SK-N-SH (cell line): ENCODE measurements around the gene APOL2. TPM values are rescaled to one million over a fixed set of nuclear protein-coding genes. Genes with fewer than 3 reads are reported as not detected.

Source experiments
- CTCF ChIA-PET: fragments of 300-600, 350-600 bp; formaldehyde crosslinking; extraction: SDS; loops from one replicate; lab custom pipeline; 2021; lab: Yijun Ruan, JAX
- POLR2A ChIA-PET: fragments of 350-600 bp; sonication (Branson Sonifier 250); formaldehyde crosslinking; extraction: SDS; loops from one replicate; lab custom pipeline; 2020; ENCODE audit warnings: antibody characterized with exemption, inconsistent platforms; lab: Yijun Ruan, JAX
- DNase-seq: peaks from one replicate; pipeline ENCODE4 v3.0.0; 2012
- H2AFZ ChIP-seq: fragments of 200-600 bp; sonication (generic); 2 replicates; pipeline ENCODE4 v1.8.1; 2016; ENCODE audit warnings: antibody characterized with exemption, mild to moderate bottlenecking, low read depth
- H3F3A ChIP-seq: fragments of 200-600 bp; sonication (generic); replicated peaks from 2 replicates; pipeline ENCODE3; 2016; ENCODE audit warnings: antibody characterized with exemption, mild to moderate bottlenecking; ENCODE audit not compliant: insufficient read depth
- H3K27ac ChIP-seq, 2 experiments: fragments of 200-500 bp in 1 of 2; fragments of 200-600 bp in 1 of 2; sonication (Bioruptor generic) in 1 of 2; sonication (generic), shearing (Covaris generic) in 1 of 2; 2 replicates each; pipeline versions ENCODE4 v1.5.1 to v1.6.1; 2014 to 2016; ENCODE audit warnings: low read depth in 2 of 2, inconsistent platforms in 1 of 2, low read length in 1 of 2, mild to moderate bottlenecking in 1 of 2, mixed read lengths in 1 of 2
- H3K27me3 ChIP-seq: fragments of 200-600 bp; sonication (generic), shearing (Covaris generic); 2 replicates; pipeline ENCODE4 v1.6.1; 2016; ENCODE audit warnings: mixed run types; ENCODE audit not compliant: insufficient read depth
- H3K36me3 ChIP-seq, 2 experiments: fragments of 200-500 bp in 1 of 2; fragments of 200-600 bp in 1 of 2; sonication (Bioruptor generic) in 1 of 2; sonication (generic) in 1 of 2; replicated peaks in 1 of 2; 2 replicates each; pipeline versions ENCODE3 to v1.5.1; 2014 to 2016; ENCODE audit warnings: low read length in 1 of 2, mild to moderate bottlenecking in 1 of 2; ENCODE audit not compliant: insufficient read depth in 2 of 2, control insufficient read depth in 1 of 2
- H3K4me1 ChIP-seq, 2 experiments: fragments of 200-500 bp in 1 of 2; fragments of 200-600 bp in 1 of 2; sonication (Bioruptor generic) in 1 of 2; sonication (generic), shearing (Covaris generic) in 1 of 2; 2 replicates each; pipeline versions ENCODE4 v1.5.1 to v1.6.1; 2014 to 2016; ENCODE audit warnings: low read depth in 1 of 2, low read length in 1 of 2, mixed run types in 1 of 2; ENCODE audit not compliant: insufficient read depth in 2 of 2, control insufficient read depth in 1 of 2
- H3K4me2 ChIP-seq: fragments of 200-600 bp; sonication (generic), shearing (Covaris generic); 2 replicates; pipeline ENCODE4 v1.6.1; 2017; ENCODE audit warnings: mixed run types
- H3K4me3 ChIP-seq, 2 experiments: fragments of 200-500 bp in 1 of 2; fragments of 200-600 bp in 1 of 2; sonication (Bioruptor generic) in 1 of 2; sonication (generic), shearing (Covaris generic) in 1 of 2; 2 replicates each; pipeline versions ENCODE4 v1.5.1 to v1.8.1; 2014 to 2016; ENCODE audit warnings: low read depth in 2 of 2, inconsistent platforms in 1 of 2, low read length in 1 of 2, mild to moderate bottlenecking in 1 of 2, mixed read lengths in 1 of 2, moderate library complexity in 1 of 2
- H3K79me2 ChIP-seq: fragments of 200-600 bp; sonication (generic); 2 replicates; pipeline ENCODE4 v1.8.1; 2017; ENCODE audit warnings: mild to moderate bottlenecking; ENCODE audit not compliant: insufficient read depth
- H3K9ac ChIP-seq: fragments of 200-600 bp; sonication (generic); 2 replicates; pipeline ENCODE4 v1.6.1; 2017; ENCODE audit warnings: mixed run types
- H3K9me2 ChIP-seq: fragments of 200-600 bp; sonication (generic); 2 replicates; pipeline ENCODE4 v1.6.1; 2017; ENCODE audit warnings: mixed run types
- H3K9me3 ChIP-seq: fragments of 200-600 bp; sonication (generic); 2 replicates; pipeline ENCODE4 v1.6.1; 2017; ENCODE audit warnings: mixed run types, mild to moderate bottlenecking, moderate library complexity
- H4K20me1 ChIP-seq: fragments of 200-600 bp; sonication (generic); 2 replicates; pipeline ENCODE4 v1.6.1; 2017; ENCODE audit warnings: mild to moderate bottlenecking, mixed run types; ENCODE audit not compliant: insufficient read depth
- ELF1 ChIP-seq: IDR thresholded peaks from 2 replicates; pipeline ENCODE4 v1.4.0; 2012
- EP300 ChIP-seq, 2 experiments: IDR thresholded peaks; 2 replicates each; pipeline versions ENCODE4 v1.4.0 to v1.6.1; 2012; ENCODE audit warnings: borderline replicate concordance in 1 of 2, low read depth in 1 of 2, low read length in 1 of 2
- EZH2phosphoT487 ChIP-seq: fragments of 200-600 bp; sonication (generic); IDR thresholded peaks from 2 replicates; pipeline ENCODE4 v1.6.1; 2017; ENCODE audit warnings: low read depth, mixed run types, mild to moderate bottlenecking, antibody characterized with exemption, moderate library complexity, borderline replicate concordance
- FOSL2 ChIP-seq: IDR thresholded peaks from 2 replicates; pipeline ENCODE4 v1.4.0; 2012; ENCODE audit warnings: low read depth, mild to moderate bottlenecking, moderate library complexity, borderline replicate concordance
- GATA2 ChIP-seq: sonication (generic); formaldehyde crosslinking; IDR thresholded peaks from 2 replicates; pipeline ENCODE4 v1.5.0; 2020; ENCODE audit warnings: mild to moderate bottlenecking, missing genetic modification reagents
- MEF2A ChIP-seq: IDR thresholded peaks from 2 replicates; pipeline ENCODE4 v1.4.0; 2012; ENCODE audit warnings: low read depth, borderline replicate concordance
- MXI1 ChIP-seq: IDR thresholded peaks from 2 replicates; pipeline ENCODE4 v1.6.1; 2012; ENCODE audit warnings: mild to moderate bottlenecking, low read depth, low read length, improper control_type of control experiment
- NRF1 ChIP-seq: IDR thresholded peaks from 2 replicates; pipeline ENCODE4 v1.6.1; 2012; ENCODE audit warnings: low read depth, mild to moderate bottlenecking, low read length
- POLR2AphosphoS5 ChIP-seq: IDR thresholded peaks from 2 replicates; pipeline ENCODE4 v1.6.1; 2012; ENCODE audit warnings: low read depth, low read length
- RAD21 ChIP-seq: IDR thresholded peaks from 2 replicates; pipeline ENCODE4 v1.6.1; 2012; ENCODE audit warnings: mild to moderate bottlenecking, low read length
- RFX5 ChIP-seq: IDR thresholded peaks from 2 replicates; pipeline ENCODE4 v1.6.1; 2012; ENCODE audit warnings: mild to moderate bottlenecking, improper control_type of control experiment, low read length
- SIN3A ChIP-seq: IDR thresholded peaks from 2 replicates; pipeline ENCODE4 v1.6.1; 2012; ENCODE audit warnings: low read depth, mild to moderate bottlenecking, low read length, moderate library complexity, borderline replicate concordance
- TAF1 ChIP-seq: IDR thresholded peaks from 2 replicates; pipeline ENCODE4 v1.6.1; 2012; ENCODE audit warnings: low read depth, mild to moderate bottlenecking, low read length, moderate library complexity, borderline replicate concordance
- TCF12 ChIP-seq: IDR thresholded peaks from 2 replicates; pipeline ENCODE4 v1.4.0; 2012
- YY1 ChIP-seq: IDR thresholded peaks from 2 replicates; pipeline ENCODE4 v1.4.0; 2012; ENCODE audit warnings: low read depth, mild to moderate bottlenecking
- WGBS: methylation state at CpG from one replicate; pipeline ENCODE4 v1.1.6; 2017; ENCODE audit warnings: low lambda C conversion rate; 5-methylcytosine and 5-hydroxymethylcytosine counted together
- polyA plus RNA-seq, 3 experiments: library from polyadenylated mRNA; depleted of rRNA; stranded (reverse); fragments of >200 nt; gene quantifications; 2 replicates each; pipeline ENCODE4 v1.2.3, GENCODE V29; 2012
- TF ChIP-seq, protein P1 (sequence below): IDR thresholded peaks from 2 replicates; pipeline ENCODE4 v1.4.0; 2012; ENCODE audit warnings: low read depth, borderline replicate concordance
- TF ChIP-seq, protein P2 (sequence below): fragments of 200-600 bp; sonication (generic); IDR thresholded peaks from 2 replicates; pipeline ENCODE4 v1.6.1; 2017; ENCODE audit warnings: antibody characterized with exemption, mild to moderate bottlenecking, moderate library complexity
- TF ChIP-seq, protein P3 (sequence below): IDR thresholded peaks from 2 replicates; pipeline ENCODE4 v1.6.1; 2012; ENCODE audit warnings: mild to moderate bottlenecking, low read depth, low read length, moderate library complexity

Gene APOL2
- polyA plus RNA-seq, 1 of the 3 experiments (the other 2 are of a cell fraction) = 8.3 TPM

- Histone ChIP-seq H3K4me2 (no peak overlapping the region), H3K27me3 (peaks cover 21% of the 10 kb centered on the region; the same call in 1 of the 2 replicates), H3F3A (no peaks in the 10 kb centered on the region), H3K9ac (no peak overlapping the region), H3K4me1 (no peaks in the 10 kb centered on the region), H3K27ac (no peak overlapping the region), H3K4me3 (no peak overlapping the region), H4K20me1 (no peaks in the 10 kb centered on the region), H3K9me3 (no peaks in the 10 kb centered on the region), H3K9me2 (no peaks in the 10 kb centered on the region), H3K36me3 (no peaks in the 10 kb centered on the region), H2AFZ (no peak overlapping the region), H3K79me2 (no peaks in the 10 kb centered on the region)
- CTCF ChIA-PET = interaction anchor here (3.7 kb wide), 1 partner anchor 18 kb away, joined by 15 read pairs; no protein-coding TSS in a partner anchor
- no peak for DNase-seq
- TF ChIP-seq GATA2 (CRISPR knock-in tag) (no peak), TCF12 (no peak), MXI1 (no peak), YY1 (no peak), MEF2A (no peak), FOSL2 (no peak), SIN3A (no peak), POLR2AphosphoS5 (no peak), RAD21 (no peak), NRF1 (no peak), ELF1 (no peak), EP300 (IDR thresholded peaks at IDR 0.05; ENCODE audit: borderline replicate concordance in 1 of 2, low read depth in 1 of 2, low read length in 1 of 2) (no peak)
- TF ChIP-seq, protein P1, sequence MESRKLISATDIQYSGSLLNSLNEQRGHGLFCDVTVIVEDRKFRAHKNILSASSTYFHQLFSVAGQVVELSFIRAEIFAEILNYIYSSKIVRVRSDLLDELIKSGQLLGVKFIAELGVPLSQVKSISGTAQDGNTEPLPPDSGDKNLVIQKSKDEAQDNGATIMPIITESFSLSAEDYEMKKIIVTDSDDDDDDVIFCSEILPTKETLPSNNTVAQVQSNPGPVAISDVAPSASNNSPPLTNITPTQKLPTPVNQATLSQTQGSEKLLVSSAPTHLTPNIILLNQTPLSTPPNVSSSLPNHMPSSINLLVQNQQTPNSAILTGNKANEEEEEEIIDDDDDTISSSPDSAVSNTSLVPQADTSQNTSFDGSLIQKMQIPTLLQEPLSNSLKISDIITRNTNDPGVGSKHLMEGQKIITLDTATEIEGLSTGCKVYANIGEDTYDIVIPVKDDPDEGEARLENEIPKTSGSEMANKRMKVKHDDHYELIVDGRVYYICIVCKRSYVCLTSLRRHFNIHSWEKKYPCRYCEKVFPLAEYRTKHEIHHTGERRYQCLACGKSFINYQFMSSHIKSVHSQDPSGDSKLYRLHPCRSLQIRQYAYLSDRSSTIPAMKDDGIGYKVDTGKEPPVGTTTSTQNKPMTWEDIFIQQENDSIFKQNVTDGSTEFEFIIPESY = no peak
- TF ChIP-seq, protein P2, sequence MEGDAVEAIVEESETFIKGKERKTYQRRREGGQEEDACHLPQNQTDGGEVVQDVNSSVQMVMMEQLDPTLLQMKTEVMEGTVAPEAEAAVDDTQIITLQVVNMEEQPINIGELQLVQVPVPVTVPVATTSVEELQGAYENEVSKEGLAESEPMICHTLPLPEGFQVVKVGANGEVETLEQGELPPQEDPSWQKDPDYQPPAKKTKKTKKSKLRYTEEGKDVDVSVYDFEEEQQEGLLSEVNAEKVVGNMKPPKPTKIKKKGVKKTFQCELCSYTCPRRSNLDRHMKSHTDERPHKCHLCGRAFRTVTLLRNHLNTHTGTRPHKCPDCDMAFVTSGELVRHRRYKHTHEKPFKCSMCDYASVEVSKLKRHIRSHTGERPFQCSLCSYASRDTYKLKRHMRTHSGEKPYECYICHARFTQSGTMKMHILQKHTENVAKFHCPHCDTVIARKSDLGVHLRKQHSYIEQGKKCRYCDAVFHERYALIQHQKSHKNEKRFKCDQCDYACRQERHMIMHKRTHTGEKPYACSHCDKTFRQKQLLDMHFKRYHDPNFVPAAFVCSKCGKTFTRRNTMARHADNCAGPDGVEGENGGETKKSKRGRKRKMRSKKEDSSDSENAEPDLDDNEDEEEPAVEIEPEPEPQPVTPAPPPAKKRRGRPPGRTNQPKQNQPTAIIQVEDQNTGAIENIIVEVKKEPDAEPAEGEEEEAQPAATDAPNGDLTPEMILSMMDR = no peak
- POLR2A ChIA-PET = no interaction called here
Observed at GRCh38 chr22:36212901-36213300, 26.4 kb downstream of the APOL2 start.

DNA sequence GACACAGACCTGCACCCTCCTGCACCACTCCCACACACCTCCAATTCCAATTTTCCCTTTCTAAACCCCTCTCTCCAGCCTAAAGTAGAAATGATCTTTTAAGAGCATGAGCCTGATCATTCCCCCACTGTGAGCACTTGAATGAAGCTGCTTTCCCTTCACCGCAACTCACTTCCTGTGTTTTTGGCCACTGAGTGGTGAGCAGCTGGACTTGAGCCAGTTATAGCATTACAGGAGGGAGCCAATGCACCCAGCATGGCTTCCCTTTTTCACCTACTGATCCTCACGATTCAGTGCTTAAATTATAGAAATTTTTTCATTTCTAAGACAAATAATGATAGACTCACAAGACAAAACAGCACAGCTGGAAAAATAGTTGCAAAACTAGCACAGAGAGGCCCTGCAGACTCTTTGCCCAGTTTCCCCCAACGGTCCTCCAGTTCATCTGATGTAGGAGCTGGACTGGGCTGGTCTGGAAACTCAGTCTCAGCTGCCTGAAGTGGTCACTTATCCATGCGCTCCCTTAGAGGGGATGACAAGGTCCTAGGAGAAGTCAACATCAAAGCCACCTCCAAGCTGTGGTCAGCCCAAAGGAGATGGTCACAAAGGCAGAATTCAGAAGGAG lies 28.0 kb downstream of the APOL2 start:
- Histone ChIP-seq H3K9ac (no peak overlapping the region), H3K4me1 (no peaks in the 10 kb centered on the region), H3K36me3 (no peaks in the 10 kb centered on the region), H3K4me2 (no peak overlapping the region), H3K27me3 (peaks cover 21% of the 10 kb centered on the region; the same call in 1 of the 2 replicates), H3K9me2 (no peaks in the 10 kb centered on the region), H3K79me2 (no peaks in the 10 kb centered on the region), H4K20me1 (no peaks in the 10 kb centered on the region), H3F3A (no peaks in the 10 kb centered on the region), H3K4me3 (no peak overlapping the region), H3K27ac (no peak overlapping the region), H2AFZ (no peak overlapping the region), H3K9me3 (no peaks in the 10 kb centered on the region)
- ChIA-PET CTCF (interaction anchor here (0.9 to 3.7 kb wide), 5 partner anchors 10 to 75 kb away, joined by 3 to 15 read pairs (median 5); no protein-coding TSS in a partner anchor), POLR2A (no interaction called here)
- 34% methylated on average over 3 of the region's 4 CpGs for WGBS
- DNase-seq = no peak
- TF ChIP-seq, protein P1 = no peak
- TF ChIP-seq RFX5 (no peak), EP300 (IDR thresholded peaks at IDR 0.05; ENCODE audit: borderline replicate concordance in 1 of 2, low read depth in 1 of 2, low read length in 1 of 2) (no peak), EZH2phosphoT487 (no peak), FOSL2 (no peak), MXI1 (no peak), ELF1 (no peak), NRF1 (no peak), TAF1 (no peak)
- TF ChIP-seq, protein P3, sequence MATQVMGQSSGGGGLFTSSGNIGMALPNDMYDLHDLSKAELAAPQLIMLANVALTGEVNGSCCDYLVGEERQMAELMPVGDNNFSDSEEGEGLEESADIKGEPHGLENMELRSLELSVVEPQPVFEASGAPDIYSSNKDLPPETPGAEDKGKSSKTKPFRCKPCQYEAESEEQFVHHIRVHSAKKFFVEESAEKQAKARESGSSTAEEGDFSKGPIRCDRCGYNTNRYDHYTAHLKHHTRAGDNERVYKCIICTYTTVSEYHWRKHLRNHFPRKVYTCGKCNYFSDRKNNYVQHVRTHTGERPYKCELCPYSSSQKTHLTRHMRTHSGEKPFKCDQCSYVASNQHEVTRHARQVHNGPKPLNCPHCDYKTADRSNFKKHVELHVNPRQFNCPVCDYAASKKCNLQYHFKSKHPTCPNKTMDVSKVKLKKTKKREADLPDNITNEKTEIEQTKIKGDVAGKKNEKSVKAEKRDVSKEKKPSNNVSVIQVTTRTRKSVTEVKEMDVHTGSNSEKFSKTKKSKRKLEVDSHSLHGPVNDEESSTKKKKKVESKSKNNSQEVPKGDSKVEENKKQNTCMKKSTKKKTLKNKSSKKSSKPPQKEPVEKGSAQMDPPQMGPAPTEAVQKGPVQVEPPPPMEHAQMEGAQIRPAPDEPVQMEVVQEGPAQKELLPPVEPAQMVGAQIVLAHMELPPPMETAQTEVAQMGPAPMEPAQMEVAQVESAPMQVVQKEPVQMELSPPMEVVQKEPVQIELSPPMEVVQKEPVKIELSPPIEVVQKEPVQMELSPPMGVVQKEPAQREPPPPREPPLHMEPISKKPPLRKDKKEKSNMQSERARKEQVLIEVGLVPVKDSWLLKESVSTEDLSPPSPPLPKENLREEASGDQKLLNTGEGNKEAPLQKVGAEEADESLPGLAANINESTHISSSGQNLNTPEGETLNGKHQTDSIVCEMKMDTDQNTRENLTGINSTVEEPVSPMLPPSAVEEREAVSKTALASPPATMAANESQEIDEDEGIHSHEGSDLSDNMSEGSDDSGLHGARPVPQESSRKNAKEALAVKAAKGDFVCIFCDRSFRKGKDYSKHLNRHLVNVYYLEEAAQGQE = no peak
